H9 (cell line): ENCODE measurements around the gene HOXD10. TPM values are rescaled to one million over a fixed set of nuclear protein-coding genes. Genes with fewer than 3 reads are reported as not detected.
A peak's percentile ranks its signal among the peaks of the same experiment; 100 is the strongest.

Experiments
- DNase-seq: peaks from one replicate; pipeline ENCODE4 v3.0.0-alpha.2; 2017
- H2AFZ ChIP-seq: one replicate; pipeline ENCODE4 v1.6.1; 2013; ENCODE audit warnings: mild to moderate bottlenecking, low read length, control low read depth, moderate library complexity
- H2AK5ac ChIP-seq: 2 replicates; pipeline ENCODE4 v1.6.1; 2013; ENCODE audit warnings: low read length, control low read depth, mixed read lengths; ENCODE audit not compliant: insufficient read length
- H2BK120ac ChIP-seq: one replicate; pipeline ENCODE4 v1.6.1; 2013; ENCODE audit warnings: low read depth, mild to moderate bottlenecking, low read length, control low read depth, inconsistent platforms; ENCODE audit not compliant: poor library complexity, severe bottlenecking
- H2BK12ac ChIP-seq: 2 replicates; pipeline ENCODE4 v1.6.1; 2013; ENCODE audit warnings: low read length, control low read depth, mixed read lengths, low read depth; ENCODE audit not compliant: insufficient read length
- H2BK15ac ChIP-seq: 2 replicates; pipeline ENCODE4 v1.6.1; 2013; ENCODE audit warnings: low read depth, low read length, control low read depth
- H2BK20ac ChIP-seq: one replicate; pipeline ENCODE4 v1.6.1; 2013; ENCODE audit warnings: low read depth, mild to moderate bottlenecking, low read length, control low read depth, inconsistent platforms; ENCODE audit not compliant: poor library complexity, severe bottlenecking
- H2BK5ac ChIP-seq: 2 replicates; pipeline ENCODE4 v1.6.1; 2013; ENCODE audit warnings: low read length, control low read depth, mixed read lengths; ENCODE audit not compliant: insufficient read length
- H3K14ac ChIP-seq: 2 replicates; pipeline ENCODE4 v1.6.1; 2013; ENCODE audit warnings: low read length, control low read depth; ENCODE audit not compliant: insufficient read depth
- H3K18ac ChIP-seq: 2 replicates; pipeline ENCODE4 v1.6.1; 2013; ENCODE audit warnings: low read depth, mild to moderate bottlenecking, mixed read lengths, low read length, control low read depth; ENCODE audit not compliant: insufficient read length
- H3K23ac ChIP-seq: 2 replicates; pipeline ENCODE4 v1.6.1; 2013; ENCODE audit warnings: low read length, control low read depth, mixed read lengths, low read depth; ENCODE audit not compliant: insufficient read length
- H3K23me2 ChIP-seq: 2 replicates; pipeline ENCODE4 v1.6.1; 2013; ENCODE audit warnings: low read depth, mild to moderate bottlenecking, mixed read lengths, low read length, control low read depth; ENCODE audit not compliant: insufficient read length, poor library complexity, severe bottlenecking
- H3K27ac ChIP-seq: 2 replicates; pipeline ENCODE4 v1.5.1; 2013; ENCODE audit warnings: low read length, control low read depth, mixed read lengths, low read depth; ENCODE audit not compliant: insufficient read length
- H3K27me3 ChIP-seq: 2 replicates; pipeline ENCODE4 v1.6.1; 2013; ENCODE audit warnings: low read length, control low read depth, inconsistent platforms; ENCODE audit not compliant: insufficient read depth
- H3K4ac ChIP-seq: 2 replicates; pipeline ENCODE4 v1.6.1; 2013; ENCODE audit warnings: low read depth, mild to moderate bottlenecking, control low read depth, inconsistent platforms, low read length, moderate library complexity
- H3K4me1 ChIP-seq: 2 replicates; pipeline ENCODE4 v1.6.1; 2013; ENCODE audit warnings: low read length, control low read depth, inconsistent platforms; ENCODE audit not compliant: insufficient read depth
- H3K4me2 ChIP-seq: 2 replicates; pipeline ENCODE4 v1.6.1; 2013; ENCODE audit warnings: low read length, control low read depth, mixed read lengths; ENCODE audit not compliant: insufficient read length, insufficient read depth
- H3K56ac ChIP-seq: 2 replicates; pipeline ENCODE4 v1.6.1; 2013; ENCODE audit warnings: low read depth, mild to moderate bottlenecking, mixed read lengths, low read length, control low read depth; ENCODE audit not compliant: insufficient read length
- H3K79me1 ChIP-seq: 2 replicates; pipeline ENCODE4 v1.6.1; 2013; ENCODE audit warnings: low read depth, mild to moderate bottlenecking, moderate library complexity, low read length, control low read depth, inconsistent platforms; ENCODE audit not compliant: insufficient read depth, poor library complexity, severe bottlenecking
- H3K79me2 ChIP-seq: 2 replicates; pipeline ENCODE4 v1.6.1; 2013; ENCODE audit warnings: low read length, control low read depth, inconsistent platforms; ENCODE audit not compliant: insufficient read depth
- H3K9ac ChIP-seq: 2 replicates; pipeline ENCODE4 v1.6.1; 2013; ENCODE audit warnings: low read length, control low read depth, mixed read lengths; ENCODE audit not compliant: insufficient read length; ENCODE audit errors: extremely low read depth
- H3K9me3 ChIP-seq: one replicate; pipeline ENCODE4 v1.6.1; 2013; ENCODE audit warnings: low read depth, low read length, inconsistent platforms; ENCODE audit not compliant: control insufficient read depth
- H3T11ph ChIP-seq: one replicate; pipeline ENCODE4 v1.6.1; 2013; ENCODE audit warnings: mild to moderate bottlenecking, low read length, control low read depth, inconsistent platforms
- H4K20me1 ChIP-seq: one replicate; pipeline ENCODE4 v1.6.1; 2013; ENCODE audit not compliant: control insufficient read depth, insufficient read length, insufficient read depth
- H4K5ac ChIP-seq: 2 replicates; pipeline ENCODE4 v1.6.1; 2013; ENCODE audit warnings: low read depth, mild to moderate bottlenecking, mixed read lengths, low read length, control low read depth; ENCODE audit not compliant: insufficient read length
- H4K8ac ChIP-seq: replicated peaks from 2 replicates; pipeline ENCODE4 v1.6.1; 2013; ENCODE audit warnings: low read length, control low read depth, mixed read lengths, low read depth; ENCODE audit not compliant: insufficient read length
- H4K91ac ChIP-seq: 2 replicates; pipeline ENCODE4 v1.6.1; 2013; ENCODE audit warnings: low read depth, mild to moderate bottlenecking, moderate library complexity, mixed read lengths, low read length, control low read depth; ENCODE audit not compliant: insufficient read length
- H3K27ac Mint-ChIP-seq, 3 experiments: 2 replicates in 2 of 3; 3 replicates in 1 of 3; pipeline ENCODE4 v1.8.0; 2020 to 2021; ENCODE audit warnings: mixed read lengths in 3 of 3, mild to moderate bottlenecking in 1 of 3, moderate library complexity in 1 of 3
- H3K27me3 Mint-ChIP-seq: 2 replicates; pipeline ENCODE4 v1.8.0; 2021; ENCODE audit warnings: low read depth, mild to moderate bottlenecking, moderate library complexity, mixed read lengths
- H3K36me3 Mint-ChIP-seq, 3 experiments: 2 replicates in 2 of 3; 3 replicates in 1 of 3; pipeline ENCODE4 v1.8.0; 2020 to 2021; ENCODE audit warnings: low read depth in 3 of 3, mixed read lengths in 3 of 3; ENCODE audit not compliant: insufficient read depth in 1 of 3
- H3K4me1 Mint-ChIP-seq, 2 experiments: 2 replicates each; pipeline ENCODE4 v1.8.0; 2020; ENCODE audit warnings: mixed read lengths in 2 of 2
- H3K4me3 Mint-ChIP-seq, 2 experiments: 2 replicates in 1 of 2; 3 replicates in 1 of 2; pipeline ENCODE4 v1.8.0; 2020 to 2021; ENCODE audit warnings: mild to moderate bottlenecking in 2 of 2, mixed read lengths in 2 of 2, moderate library complexity in 1 of 2
- H3K9me3 Mint-ChIP-seq, 2 experiments: 2 replicates in 1 of 2; 3 replicates in 1 of 2; pipeline ENCODE4 v1.8.0; 2020; ENCODE audit warnings: mild to moderate bottlenecking in 2 of 2, mixed read lengths in 2 of 2, moderate library complexity in 1 of 2
- CTCF ChIP-seq: fragments of 200-600 bp; sonication (generic); conservative IDR thresholded peaks from 3 replicates; pipeline ENCODE4 v1.8.0; 2021; ENCODE audit warnings: antibody characterized with exemption, mild to moderate bottlenecking
- WGBS: extraction: QIAGEN DNeasy Blood & Tissue Kit; methylation state at CpG from one replicate; pipeline ENCODE4 v1.1.7; 2013; ENCODE audit warnings: missing lambda C conversion rate, low lambda C conversion rate, mixed read lengths; ENCODE audit not compliant: insufficient read length; ENCODE audit errors: extremely low coverage; 5-methylcytosine and 5-hydroxymethylcytosine counted together
- total RNA-seq: library from RNA; stranded (reverse); gene quantifications from 2 replicates; pipeline ENCODE4 v1.2.1, GENCODE V29; 2021

The HOXD10 gene
- total RNA-seq, 1 experiment from 2014 or later, result not detected

- no peak overlapping the region for H2BK120ac ChIP-seq
These were observed 2.3 kb upstream of the HOXD10 start for GRCh38 chr2:176114120-176114929.

More at GRCh38 chr2:176114120-176114929, 2.3 kb upstream of the HOXD10 start:
- no CpG with 5 or more reads among the region's 26 CpGs for whole genome bisulfite sequencing
- Histone ChIP-seq H2BK12ac (no peak overlapping the region), H2BK15ac (no peak overlapping the region), H3K9ac (no peak overlapping the region), H3K4me2 (no peak overlapping the region), H3K79me2 (no peaks in the 10 kb centered on the region), H3K18ac (no peak overlapping the region), H2AFZ (no peak overlapping the region), H3K27me3 (peaks cover 98% of the 10 kb centered on the region), H2BK20ac (no peak overlapping the region), H4K91ac (no peak overlapping the region), H3K23ac (no peak overlapping the region), H3K79me1 (no peaks in the 10 kb centered on the region), H3K23me2 (peaks cover 2% of the 10 kb centered on the region), H3K9me3 (no peaks in the 10 kb centered on the region), H3K27ac (no peak overlapping the region), H4K8ac (no peak overlapping the region), H2BK5ac (no peak overlapping the region), H3K56ac (no peak overlapping the region), H4K20me1 (peaks cover 4% of the 10 kb centered on the region), H3K14ac (no peak overlapping the region), H3K4ac (no peak overlapping the region), H3K4me1 (no peaks in the 10 kb centered on the region), H4K5ac (no peak overlapping the region), H2AK5ac (no peak overlapping the region), H3T11ph (no peak overlapping the region)
- Mint-ChIP-seq H3K36me3 (peaks cover 0 to 3% (median 0%) of the 10 kb centered on the region in 3 experiments; a peak in 2 of 7 replicates), H3K27ac (no peak overlapping the region), H3K4me1 (peaks cover 0 to 13% of the 10 kb centered on the region in 2 experiments; a peak in 2 of 4 replicates), H3K27me3 (peaks cover 100% of the 10 kb centered on the region), H3K4me3 (no peak overlapping the region), H3K9me3 (peaks cover 10 to 21% of the 10 kb centered on the region in 2 experiments)
- DNase-seq, result peak; percentile 43
- no peak for TF ChIP-seq CTCF
